Measurements from ENCODE around the gene SUCO. TPM values are rescaled to one million over a fixed set of nuclear protein-coding genes. Genes with fewer than 3 reads are reported as not detected.

SUCO gene
- total RNA-seq, 4 donors from 2014 or later, result 23.9 to 49.4 (median 34.5) TPM

DNA sequence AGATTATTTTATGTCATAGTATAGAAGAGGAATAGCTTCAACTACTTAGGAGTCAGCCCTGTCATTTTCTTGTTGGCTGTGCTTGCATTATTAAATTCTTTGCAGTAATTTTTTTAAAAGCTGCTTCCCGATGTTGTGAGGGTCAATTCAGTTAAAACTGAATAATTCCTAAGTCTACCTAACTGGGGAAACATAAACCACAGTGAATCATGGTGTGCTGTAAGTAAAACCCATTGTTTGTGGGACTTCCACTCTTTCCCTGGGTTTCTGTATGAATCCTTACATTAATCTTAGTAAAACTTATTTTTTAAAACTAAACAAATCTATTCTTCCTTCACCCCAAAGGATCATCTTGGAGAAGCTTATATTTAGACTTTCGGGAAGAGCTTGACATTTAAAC, 4.4 kb downstream of the SUCO start:
- no peaks in the 10 kb centered on the region for H3K9me3 ChIP-seq
- H3K27ac ChIP-seq, result no peak overlapping the region
- no peaks in the 10 kb centered on the region for H3K27me3 ChIP-seq
- no peak for DNase-seq (ENCODE audit: low spot score in 2 of 2)
- H3K36me3 ChIP-seq, result no peaks in the 10 kb centered on the region
- peaks cover 33% of the 10 kb centered on the region for H3K4me1 ChIP-seq
- WGBS, result 68% methylated on average over 2 of the region's 2 CpGs
- TF ChIP-seq POLR2A (IDR thresholded peaks at IDR 0.05), result no peak
- no peak for TF ChIP-seq CTCF (IDR thresholded peaks at IDR 0.05)
- no peak for TF ChIP-seq EP300 (IDR thresholded peaks at IDR 0.05)
- TF ChIP-seq POLR2AphosphoS5 (IDR thresholded peaks at IDR 0.05), result no peak
- no peak overlapping the region for H3K4me3 ChIP-seq

DNA sequence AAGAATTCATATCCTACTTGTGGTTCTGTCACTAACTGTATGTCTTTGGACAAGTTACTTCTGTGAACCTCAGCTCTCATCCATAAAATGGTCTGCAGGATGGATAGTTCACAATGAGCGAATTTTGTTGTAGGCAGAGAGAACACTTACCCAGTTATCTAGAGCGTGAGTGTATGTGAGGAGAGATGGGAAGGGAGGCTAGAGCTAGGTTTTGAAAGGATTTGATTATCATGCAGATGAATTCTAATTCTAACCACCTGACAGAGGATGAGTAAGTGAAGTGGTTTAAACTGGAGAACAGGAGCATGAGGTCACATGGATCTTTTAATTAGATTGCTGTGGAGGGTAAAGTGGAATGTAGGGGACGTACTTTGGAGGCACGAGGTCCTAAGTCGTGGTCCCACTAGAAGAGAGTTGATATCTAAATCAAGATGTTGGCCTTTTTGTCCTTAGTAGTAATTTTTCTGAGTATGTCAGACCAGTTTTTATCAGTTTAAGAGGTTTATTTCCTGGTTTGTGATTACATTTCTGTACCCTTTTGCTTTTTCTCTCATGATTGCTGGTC, 5.0 kb downstream of the SUCO start:
- Histone ChIP-seq H3K4me3 (no peak overlapping the region), H3K27ac (no peak overlapping the region), H3K36me3 (no peaks in the 10 kb centered on the region), H3K27me3 (no peaks in the 10 kb centered on the region), H3K4me1 (peaks cover 33% of the 10 kb centered on the region), H3K9me3 (no peaks in the 10 kb centered on the region)
- whole genome bisulfite sequencing, result 89% methylated on average over 5 of the region's 5 CpGs
- no peak for TF ChIP-seq EP300 (IDR thresholded peaks at IDR 0.05)
- TF ChIP-seq CTCF (IDR thresholded peaks at IDR 0.05), result no peak
- no peak for TF ChIP-seq POLR2A (IDR thresholded peaks at IDR 0.05)
- TF ChIP-seq POLR2AphosphoS5 (IDR thresholded peaks at IDR 0.05), result no peak
- no peak for DNase-seq (ENCODE audit: low spot score in 2 of 2)

DNA sequence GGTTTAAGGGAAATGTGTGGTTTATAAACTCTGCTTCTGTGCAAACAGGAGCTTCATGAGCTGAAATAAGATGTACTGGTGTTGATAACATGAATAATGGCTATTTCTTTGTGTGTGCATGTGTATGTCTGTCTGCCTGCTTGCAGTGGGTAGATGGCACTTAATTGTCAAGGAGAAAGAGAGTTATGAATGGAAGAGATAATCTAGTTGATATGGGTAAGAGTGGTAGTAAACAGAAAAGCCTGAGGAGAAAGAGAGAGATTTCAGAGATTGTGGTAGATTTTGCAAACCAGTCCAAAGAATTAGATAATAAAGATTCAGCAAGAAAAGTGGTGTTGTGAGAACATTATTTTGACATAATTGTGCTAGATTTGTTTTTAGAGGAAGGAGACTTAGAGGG, 7.7 kb downstream of the SUCO start:
- H3K4me3 ChIP-seq, result no peak overlapping the region
- TF ChIP-seq POLR2A (IDR thresholded peaks at IDR 0.05) (no peak), CTCF (IDR thresholded peaks at IDR 0.05) (no peak), POLR2AphosphoS5 (IDR thresholded peaks at IDR 0.05) (no peak), EP300 (IDR thresholded peaks at IDR 0.05) (no peak)
- H3K9me3 ChIP-seq, result no peaks in the 10 kb centered on the region
- no peak for DNase-seq (ENCODE audit: low spot score in 2 of 2)
- no peaks in the 10 kb centered on the region for H3K27me3 ChIP-seq
- H3K4me1 ChIP-seq, result peaks cover 17% of the 10 kb centered on the region
- H3K36me3 ChIP-seq, result no peaks in the 10 kb centered on the region
- no peak overlapping the region for H3K27ac ChIP-seq

- Histone ChIP-seq H3K27ac (no peak overlapping the region), H3K36me3 (no peaks in the 10 kb centered on the region), H3K9me3 (no peaks in the 10 kb centered on the region), H3K4me3 (no peak overlapping the region), H3K4me1 (peaks cover 22% of the 10 kb centered on the region), H3K27me3 (no peaks in the 10 kb centered on the region)
- WGBS, result 69% methylated on average over 2 of the region's 2 CpGs
- TF ChIP-seq POLR2A (IDR thresholded peaks at IDR 0.05) (no peak), CTCF (IDR thresholded peaks at IDR 0.05) (no peak), POLR2AphosphoS5 (IDR thresholded peaks at IDR 0.05) (no peak), EP300 (IDR thresholded peaks at IDR 0.05) (no peak)
- no peak for DNase-seq (ENCODE audit: low spot score in 2 of 2)
These were observed 11.6 kb downstream of the SUCO start for GRCh38 chr1:172544481-172545104.

DNA sequence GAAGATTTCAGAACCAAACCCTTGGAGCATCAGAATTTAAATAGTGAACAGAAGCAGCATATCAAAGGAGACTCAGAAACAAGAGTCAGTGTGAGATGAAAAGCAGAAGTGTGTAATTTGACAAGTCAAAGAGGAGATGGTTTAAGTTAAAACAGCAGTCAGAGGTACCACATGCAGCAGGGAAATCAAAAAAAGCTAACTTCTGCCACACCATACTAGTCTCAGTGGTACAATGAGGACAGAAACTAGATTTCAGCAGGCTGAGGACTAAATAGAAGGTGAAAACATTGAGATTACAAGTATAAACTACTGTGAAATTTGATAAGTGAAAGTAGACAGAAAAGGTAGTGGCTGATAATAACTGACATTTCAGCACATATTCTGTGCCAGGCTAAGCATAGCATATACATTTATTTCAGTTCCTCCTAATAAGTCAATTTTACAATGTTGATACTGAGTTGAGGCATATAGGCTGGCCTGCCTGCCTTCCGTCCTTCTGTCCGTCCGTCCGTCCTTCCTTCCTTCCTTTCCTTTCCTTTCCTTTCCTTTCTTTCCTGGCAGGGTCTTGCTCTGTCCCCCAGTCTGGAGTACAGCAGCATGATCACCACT, 12.6 kb downstream of the SUCO start:
- H3K27ac ChIP-seq, result no peak overlapping the region
- no peak overlapping the region for H3K4me3 ChIP-seq
- H3K36me3 ChIP-seq, result no peaks in the 10 kb centered on the region
- H3K4me1 ChIP-seq, result peaks cover 23% of the 10 kb centered on the region
- H3K27me3 ChIP-seq, result no peaks in the 10 kb centered on the region
- TF ChIP-seq CTCF (IDR thresholded peaks at IDR 0.05) (no peak), EP300 (IDR thresholded peaks at IDR 0.05) (no peak), POLR2A (IDR thresholded peaks at IDR 0.05) (no peak), POLR2AphosphoS5 (IDR thresholded peaks at IDR 0.05) (no peak)
- 92% methylated on average over 4 of the region's 4 CpGs for WGBS
- H3K9me3 ChIP-seq, result no peaks in the 10 kb centered on the region
- no peak for DNase-seq (ENCODE audit: low spot score in 2 of 2)
